HG03442 (cell line): ENCODE results near the gene POLA1.
"Not testable (repeated sequence)": the region's sequence is repeated elsewhere in the genome, so short reads cannot be mapped to it uniquely, and the experiment has no call there.

ENCODE experiments used
- ATAC-seq: cut with Tn5 transposase; IDR thresholded peaks from one replicate; pipeline ENCODE4 v1.9.1; 2021; ENCODE audit warnings: mild to moderate bottlenecking, moderate library complexity; ENCODE audit not compliant: unreplicated experiment

The POLA1 gene

DNA sequence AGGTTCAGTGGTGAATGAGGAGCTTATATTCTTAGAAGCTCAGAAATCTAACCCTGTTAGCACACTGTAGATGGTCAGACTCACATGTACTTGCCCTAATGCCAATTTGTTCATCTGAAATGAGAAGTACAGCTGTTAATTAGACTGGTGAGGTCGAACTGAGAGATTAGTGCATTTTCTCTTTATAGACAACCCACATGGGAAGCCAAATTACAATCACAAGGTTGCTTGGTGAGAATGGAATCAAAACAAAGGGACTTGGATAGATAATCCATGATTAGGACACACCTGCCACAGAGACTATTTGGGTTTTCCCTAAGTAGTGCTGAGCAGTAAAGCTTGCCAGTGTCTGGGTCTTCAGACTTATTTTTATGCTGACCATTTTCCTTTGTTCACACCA is 88.3 kb downstream of the POLA1 start:
- ATAC-seq = no peak

DNA sequence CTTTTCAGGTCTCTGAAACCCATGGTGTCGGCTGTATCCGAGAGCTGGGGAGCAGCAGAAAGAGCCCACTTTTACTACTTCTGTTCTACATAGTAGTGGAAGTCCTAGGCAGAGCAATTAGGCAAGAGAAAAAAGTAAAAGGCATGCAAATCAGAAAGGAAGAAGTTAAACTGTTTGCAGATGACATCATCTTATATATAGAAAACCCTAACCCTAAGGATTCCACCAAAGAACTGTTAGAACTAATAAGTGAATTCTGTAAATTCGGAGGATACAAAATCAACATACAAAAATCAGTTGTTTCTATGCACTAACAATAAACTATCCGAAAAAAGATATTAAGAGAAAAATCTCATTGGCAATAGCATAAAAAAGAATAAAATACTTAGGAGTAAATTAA is 95.3 kb downstream of the POLA1 start:
- no peak for ATAC-seq

DNA sequence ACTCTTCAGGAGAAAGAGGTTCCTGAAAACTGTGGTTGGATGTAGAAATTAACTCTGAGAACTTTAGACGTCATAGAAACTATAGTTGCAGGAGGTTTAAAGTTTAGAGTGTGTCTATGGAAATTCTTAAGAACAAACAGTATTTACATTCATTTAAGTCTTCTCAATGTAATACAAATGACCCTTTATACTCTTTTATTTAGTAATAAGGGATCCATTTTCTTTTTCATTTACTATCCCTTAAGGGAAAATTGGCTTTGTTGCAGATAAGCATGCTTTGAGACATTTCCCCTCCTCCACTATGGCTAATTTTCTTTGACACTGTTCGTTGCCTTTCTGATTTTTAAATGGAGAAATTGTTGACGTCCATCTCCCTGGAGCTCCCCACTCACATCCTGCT is 96.4 kb downstream of the POLA1 start:
- ATAC-seq = no peak

DNA sequence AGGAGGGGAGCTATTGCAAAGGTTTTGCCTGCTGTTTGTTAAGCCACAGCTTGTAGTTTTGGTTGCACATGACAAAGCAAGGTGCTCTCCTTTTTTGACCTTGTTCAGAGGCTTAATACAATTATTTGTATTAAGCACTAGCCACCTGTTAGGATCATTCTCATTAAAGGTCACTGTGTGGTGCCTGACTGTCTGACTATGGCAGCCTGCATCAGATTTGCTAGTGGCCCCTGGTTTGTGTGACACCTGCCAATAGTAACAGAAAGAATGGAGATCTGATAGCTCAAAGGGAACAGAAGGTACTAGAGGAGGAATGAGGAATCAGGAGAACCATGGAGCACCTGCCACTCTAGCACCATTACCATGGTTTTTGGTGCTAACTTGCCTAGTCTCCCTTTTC is 102.5 kb downstream of the POLA1 start:
- ATAC-seq = no peak

DNA sequence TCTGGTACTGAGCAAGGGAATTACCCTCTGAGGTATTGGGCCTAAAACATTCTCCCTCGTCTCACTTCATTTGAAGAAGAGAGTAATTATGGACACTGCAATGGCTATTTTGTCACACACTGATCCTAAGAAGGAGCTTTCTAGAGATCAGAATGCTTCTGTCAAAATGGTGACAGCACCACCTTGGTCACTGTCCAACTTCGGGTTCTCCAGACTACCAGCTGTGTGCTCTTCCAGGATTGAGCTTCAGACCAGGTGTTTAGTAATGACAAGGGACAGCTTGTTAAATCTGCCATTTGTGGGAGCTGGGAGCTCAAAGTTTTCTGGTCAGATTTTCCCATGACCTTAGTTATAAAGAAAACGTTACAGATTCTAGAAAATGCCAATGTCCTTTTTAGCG is 105.4 kb downstream of the POLA1 start:
- ATAC-seq = no peak

DNA sequence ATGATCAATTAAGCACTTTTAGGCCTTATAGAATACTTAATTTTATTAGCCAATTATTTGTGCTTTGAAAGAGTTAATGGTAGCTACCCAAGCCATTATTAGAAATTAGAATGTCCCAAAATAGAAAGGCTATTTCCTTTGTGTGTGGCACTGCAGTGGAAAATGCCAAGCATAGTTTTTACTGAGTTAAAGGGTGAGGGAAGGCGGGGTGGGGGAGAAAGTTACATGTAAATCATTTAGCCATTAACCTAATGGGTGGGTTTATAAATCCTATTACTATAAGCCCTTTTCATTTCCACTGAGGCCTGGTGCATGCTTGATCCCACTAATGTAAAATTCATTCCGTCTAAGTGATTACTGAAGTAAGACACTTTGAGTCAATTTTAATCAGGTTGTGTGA is 105.8 kb downstream of the POLA1 start:
- no peak for ATAC-seq

DNA sequence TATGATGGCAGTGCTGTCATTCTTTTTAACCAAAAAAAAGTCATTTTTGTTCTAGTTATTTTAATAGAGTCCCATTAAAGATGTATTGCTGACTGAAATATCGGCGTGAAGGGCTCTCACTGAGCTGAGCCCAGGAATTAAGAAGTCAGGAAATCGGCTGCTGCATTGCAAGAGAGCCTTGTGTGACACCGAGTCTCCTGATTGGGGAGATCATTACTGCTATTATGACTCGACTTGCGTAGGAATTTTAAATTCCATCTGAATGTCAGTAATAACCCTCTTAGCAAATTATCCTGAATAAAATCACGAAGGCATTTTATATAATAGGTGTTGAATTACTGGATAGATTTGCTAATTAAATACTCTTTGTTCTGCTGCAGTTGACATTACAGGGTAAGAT is 111.5 kb downstream of the POLA1 start:
- ATAC-seq = no peak

DNA sequence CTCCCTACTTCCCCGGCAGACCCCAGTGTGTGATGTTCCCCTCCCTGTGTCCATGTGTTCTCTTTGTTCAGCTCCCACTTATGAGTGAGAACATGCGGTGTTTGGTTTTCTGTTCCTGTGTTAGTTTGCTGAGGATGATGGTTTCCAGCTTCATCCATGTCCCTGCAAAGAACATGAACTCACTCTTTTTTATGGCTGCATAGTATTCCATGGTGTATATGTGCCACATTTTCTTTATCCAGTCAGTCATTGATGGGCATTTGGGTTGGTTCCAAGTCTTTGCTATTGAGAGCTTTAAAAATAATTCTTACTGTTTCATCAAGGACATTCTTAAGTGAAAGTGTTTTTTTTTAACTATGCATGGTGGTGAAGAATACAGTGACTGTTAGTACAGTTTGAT is 126.1 kb downstream of the POLA1 start:
- not testable (repeated sequence) for ATAC-seq

DNA sequence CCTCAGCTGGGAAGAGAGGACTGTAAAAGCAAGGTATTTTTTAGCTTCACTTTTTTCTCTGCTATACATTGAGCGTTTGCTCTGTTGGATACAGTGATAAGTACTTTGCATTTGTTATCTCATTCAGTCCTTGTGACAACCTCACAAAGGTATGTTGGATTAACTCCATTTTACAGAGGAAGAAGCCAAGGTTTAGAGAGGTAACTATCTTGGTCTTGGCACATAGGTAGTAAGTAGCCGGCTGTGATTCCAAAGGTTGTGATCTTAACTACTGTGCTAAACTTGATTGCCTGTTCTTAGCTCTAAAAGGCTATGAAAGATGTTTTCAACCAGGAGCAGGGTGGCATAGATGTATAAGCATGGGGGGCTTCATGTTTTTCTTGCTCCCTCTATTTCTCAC is 134.4 kb downstream of the POLA1 start:
- ATAC-seq = no peak

DNA sequence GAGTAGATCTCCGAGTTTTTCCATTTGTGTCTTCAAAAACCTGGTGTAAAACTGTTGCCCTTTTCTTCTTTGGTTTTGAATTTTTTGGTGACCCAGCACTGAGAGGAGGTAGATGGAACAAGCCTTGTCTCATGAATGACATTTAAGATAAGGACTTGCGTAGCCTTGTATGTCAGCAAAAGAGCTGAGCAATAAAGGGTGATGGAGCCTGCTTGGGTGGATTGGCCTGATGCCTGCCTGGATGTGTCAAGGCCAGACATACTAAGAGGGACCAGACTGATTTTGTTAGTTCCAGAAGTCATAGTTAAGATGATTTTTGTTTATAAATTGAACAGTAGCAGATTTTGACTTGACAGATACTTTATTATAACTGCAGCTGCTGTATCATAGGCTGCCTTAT is 134.9 kb downstream of the POLA1 start:
- no peak for ATAC-seq

DNA sequence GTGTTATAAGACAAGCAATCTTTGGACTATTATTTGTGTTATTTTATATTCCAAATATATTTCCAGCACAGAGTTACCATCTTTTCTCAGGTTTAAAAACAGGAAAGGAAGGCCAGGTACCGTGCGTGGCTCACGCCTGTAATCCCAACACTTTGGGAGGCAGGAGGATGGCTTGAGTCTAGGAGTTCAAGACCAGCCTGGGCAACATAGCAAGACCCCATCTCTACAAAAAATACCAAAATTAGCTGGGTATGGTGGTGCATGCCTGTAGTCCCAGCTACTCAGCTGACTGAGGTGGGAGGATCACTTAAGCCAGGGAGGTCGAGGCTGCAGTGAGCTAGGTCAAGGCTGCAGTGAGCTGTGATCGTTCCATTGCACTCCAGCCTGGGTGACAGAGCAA is 140.0 kb downstream of the POLA1 start:
- no peak for ATAC-seq

DNA sequence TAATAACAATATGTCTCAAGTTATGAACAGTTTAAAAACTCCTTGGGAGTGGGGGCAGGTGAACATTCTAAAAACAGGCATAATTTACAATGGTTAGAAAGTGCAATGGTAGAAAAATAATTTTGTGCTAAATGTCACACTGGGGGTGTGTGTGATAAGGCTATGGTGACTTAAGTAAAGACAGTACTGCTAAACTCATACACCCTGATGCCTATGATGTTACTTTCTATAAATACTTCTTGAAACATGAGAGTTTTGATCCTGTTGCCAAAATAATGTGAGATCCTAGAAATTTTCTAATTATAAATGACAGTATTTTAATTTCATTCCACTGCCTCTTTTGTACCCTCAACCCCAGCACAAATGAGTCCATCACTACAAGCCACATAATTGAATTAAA is 144.2 kb downstream of the POLA1 start:
- ATAC-seq = no peak

DNA sequence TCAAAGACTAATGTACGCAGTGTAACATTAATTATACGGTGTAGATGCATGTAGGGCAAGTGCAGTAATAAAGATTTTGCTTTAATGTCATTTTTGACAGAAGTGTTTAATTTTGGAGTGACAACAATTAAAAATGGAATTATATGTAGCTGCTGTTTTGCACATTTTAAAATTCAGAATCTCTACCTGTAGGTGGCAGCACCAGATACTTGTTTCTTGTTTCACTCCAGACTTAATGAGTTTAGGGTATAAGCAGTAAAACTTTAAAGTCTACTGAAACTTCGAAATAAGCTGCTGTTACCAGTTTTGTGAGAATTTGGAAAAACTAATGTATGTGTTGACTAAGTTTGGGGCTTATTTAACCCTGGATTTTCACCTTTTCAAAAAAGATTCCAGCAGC is 144.9 kb downstream of the POLA1 start:
- ATAC-seq = no peak

DNA sequence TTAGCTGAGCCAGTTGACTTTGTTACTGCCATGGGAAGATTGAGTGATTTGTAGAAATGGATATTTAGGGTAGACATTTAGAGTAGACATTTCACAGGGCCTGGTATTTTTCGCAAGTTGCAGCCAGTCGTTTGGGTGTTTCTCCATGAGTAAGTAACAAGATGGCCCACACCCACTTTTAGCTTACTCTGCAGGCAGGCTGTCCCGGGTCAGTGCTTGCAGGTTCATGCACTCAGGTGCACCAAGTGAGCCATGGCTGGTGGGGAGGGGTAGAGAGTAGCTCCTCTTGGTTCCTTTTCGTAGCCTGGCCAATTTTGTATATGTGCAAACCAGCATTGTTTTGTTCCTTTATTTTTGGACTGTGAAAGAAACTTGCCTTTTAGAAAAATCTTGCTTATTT is 145.6 kb downstream of the POLA1 start:
- no peak for ATAC-seq

DNA sequence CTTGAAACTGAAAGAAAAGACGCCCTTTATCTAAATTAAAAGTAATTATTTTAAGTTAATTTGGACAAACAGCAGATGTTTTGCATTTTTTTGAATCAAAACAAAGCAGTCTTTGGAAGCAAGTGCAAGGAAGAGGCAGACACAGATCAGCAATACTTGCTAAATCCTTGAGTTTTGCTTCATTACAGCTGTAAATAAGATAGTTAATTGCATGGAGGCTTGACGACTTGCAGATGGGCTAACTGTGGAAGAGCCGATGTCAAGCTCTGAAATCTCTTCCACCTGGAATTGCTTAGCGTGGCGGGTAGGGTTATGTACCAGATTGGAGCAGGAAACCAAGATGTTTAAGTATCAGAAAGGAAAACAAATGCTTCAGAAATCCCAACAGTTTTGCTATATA is 148.8 kb downstream of the POLA1 start:
- no peak for ATAC-seq

DNA sequence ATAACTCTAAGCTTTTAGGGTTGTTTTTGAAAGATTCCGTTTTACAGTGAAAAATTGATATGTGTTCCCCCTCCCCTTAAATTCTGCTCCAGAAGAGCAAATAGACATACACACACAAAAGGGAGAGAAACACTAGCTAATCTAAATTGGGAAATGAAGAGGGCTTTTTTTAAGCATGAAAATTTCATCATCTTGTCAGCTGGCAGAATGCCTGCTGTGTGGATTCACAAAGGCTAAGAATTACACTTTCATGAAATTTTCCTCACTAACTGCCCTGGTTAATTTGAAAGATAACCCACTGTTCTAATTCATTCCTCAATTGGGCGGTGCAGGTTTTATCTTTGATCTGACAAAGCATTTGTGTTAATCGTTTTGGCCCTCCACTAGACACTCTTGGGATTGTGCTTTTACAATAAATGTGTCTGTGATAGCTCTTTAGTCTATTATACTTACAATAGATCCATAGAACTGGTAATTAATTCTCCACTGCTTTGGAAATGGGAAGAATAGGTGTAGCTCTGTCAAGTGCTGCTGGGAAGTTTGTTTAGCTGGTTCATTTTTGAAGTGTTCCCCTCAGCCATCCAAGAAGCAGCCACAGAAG is 152.9 kb downstream of the POLA1 start:
- ATAC-seq = no peak

DNA sequence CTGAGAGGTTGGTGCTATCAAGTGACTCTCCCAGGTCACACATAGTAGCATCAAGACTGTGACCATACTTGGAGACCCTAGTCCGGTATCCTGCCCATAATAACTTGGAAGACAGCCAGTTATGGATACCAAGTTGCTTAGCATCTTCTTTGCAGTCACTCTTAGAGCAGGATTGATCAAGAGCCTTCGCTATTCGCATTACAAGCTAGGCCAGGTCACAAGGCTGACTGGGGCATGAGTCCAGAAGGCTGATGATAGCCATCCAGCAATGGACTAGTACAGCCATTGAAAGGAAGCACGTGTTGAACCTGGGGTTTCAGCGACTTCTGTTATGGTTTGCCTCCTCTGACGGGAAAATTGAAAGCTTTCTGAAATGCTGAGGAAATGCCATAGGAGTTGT is 157.6 kb downstream of the POLA1 start:
- no peak for ATAC-seq

DNA sequence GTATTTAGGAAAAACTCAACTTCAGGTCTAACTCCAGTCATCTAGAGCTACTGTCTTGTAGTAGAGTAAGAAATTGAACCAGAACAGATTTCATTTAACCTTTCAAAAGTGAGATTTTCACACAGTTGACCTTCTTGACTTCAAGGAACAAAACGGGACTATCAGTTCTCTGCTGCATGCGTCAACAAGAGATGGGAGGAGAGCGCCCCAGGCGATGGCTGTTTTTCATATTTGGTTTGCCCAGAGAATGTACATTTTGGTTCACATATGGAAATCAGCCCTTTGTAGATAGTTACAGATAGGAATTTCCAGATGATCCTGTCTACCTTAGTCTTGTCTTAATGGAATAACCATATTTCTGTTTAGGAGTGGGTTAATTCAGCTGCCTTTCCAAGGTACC is 158.1 kb downstream of the POLA1 start:
- no peak for ATAC-seq

DNA sequence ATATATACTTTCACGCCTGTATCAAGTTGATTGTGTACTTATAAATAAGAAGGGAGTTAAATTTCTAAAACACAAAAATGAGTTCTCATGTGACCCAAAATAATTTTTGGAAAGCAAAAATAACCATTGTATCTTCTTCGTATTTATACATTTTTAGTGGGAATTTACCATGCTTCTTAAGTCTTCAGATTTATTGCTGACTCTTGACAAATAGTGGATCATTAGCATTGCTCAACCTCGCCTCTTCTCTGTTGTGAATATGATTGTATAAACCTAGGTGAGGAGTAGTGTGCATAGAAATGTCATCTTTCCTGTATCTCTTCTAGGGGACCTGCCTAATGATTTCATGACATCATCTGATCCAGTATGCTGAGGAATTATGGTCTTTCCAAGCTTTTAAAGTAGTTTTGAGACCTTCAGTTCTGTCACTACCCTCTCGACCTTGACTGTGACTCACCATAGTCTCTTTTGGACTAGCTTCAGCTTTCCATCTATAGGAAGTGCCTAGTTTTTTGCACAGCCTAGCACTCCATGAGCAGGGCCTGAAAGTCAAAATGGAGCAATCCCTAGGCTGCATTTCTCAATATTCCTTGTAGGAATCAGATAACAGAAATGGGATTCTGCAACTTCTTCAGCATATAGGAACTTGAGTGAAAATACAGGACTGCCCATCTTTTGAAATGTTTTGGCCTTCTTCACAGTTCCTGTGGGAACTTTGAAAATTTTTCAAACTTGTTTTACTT is 164.5 kb downstream of the POLA1 start:
- no peak for ATAC-seq

DNA sequence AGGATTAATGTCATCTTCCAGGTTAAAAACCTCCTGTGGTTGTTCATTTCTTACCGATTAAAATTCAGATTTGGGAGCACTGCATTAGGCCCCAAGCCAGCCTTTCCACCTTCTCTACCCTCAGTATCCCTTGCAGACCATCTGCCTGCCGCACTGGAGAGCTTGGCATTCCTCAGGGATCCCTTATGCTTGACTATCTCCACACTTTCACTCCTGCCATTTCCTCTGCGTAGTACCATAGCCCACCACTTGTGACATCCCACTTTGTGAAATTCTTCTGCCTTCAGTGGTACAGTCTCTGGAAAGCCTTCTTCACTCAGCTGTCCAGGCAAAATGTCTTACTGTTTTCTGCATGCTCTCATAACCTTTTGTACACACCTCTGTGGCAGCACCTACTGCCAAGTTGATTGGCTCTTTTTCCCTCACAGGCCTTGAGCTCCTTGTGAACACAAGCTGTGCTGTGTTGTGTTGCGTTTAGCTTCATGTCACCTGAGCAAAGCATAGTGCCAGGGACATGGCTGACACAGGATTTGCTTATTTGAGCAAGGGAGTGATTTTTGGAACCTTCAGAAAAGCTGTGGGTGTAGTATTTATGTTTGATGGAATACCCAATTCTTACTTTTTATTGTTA is 165.6 kb downstream of the POLA1 start:
- no peak for ATAC-seq

DNA sequence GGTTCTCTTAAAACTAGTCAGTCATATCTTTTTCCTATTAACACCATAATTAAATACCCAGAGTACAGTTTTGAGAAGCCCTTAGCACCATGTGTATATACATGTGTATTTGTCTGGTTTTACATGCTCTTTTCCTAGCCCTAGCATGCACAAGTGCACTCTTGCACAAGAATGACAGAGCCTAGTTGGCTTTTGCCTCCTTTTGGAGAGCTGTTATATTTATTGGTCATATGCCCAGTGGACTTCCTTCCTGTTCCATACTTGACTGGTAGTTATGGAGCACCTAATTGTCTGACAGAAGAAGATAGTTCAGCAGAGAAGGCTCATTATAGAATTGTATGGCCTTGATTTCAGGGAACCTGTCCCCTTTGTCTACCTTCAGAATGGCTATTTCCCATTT is 166.4 kb downstream of the POLA1 start:
- no peak for ATAC-seq

DNA sequence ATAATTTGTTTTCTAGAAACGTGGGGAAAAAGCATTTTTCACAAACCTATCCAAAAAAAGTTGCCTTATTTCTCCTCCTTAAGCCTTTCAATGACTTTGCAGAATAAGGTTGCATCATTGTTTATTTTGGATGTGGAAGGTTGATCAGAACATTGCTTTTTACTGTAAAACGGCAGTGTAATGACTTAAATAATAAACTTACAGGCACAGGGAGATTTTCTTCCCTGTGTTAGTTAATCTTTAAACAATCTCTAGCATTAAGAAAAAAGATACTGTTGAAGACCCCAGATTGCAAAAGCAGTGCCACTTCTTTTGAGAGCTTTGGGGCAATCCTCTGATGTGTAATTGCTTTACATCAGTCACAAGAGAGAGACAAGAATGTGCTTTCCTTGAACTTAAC is 168.6 kb downstream of the POLA1 start:
- ATAC-seq = no peak

DNA sequence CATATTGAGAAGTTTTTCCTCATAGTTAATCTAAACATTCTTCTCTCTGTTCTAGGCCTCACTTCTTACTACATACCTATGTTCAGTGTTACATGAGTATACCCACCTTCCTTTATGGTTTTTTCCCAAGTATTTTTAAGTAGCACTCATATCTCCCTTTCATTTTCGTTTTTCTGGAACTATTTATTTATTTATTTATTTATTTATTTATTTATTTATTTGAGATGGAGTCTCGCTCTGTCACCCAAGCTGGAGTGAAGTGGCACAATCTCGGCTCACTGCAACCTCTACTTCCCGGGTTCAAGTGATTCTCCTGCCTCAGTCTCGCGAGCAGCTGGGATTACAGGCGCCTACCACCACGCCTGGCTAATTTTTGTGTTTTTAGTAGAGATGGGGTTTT is 170.1 kb downstream of the POLA1 start:
- not testable (repeated sequence) for ATAC-seq
